Activated CD4-positive, alpha-beta T cell treated with anti-CD3 and anti-CD28 coated beads for 36 hours (primary cell): Measurements from ENCODE around the gene STXBP1. TPM values are rescaled to one million over a fixed set of nuclear protein-coding genes. Genes with fewer than 3 reads are reported as not detected.
A peak's percentile ranks its signal among the peaks of the same experiment; 100 is the strongest.
"Not testable (repeated sequence)": the region's sequence is repeated elsewhere in the genome, so short reads cannot be mapped to it uniquely, and the experiment has no call there.

Experiments
- ATAC-seq: fragments of 200-7000 bp; cut with Tn5 transposase; one replicate; pipeline ENCODE4 v1.10.0; 2021; ENCODE audit warnings: mild to moderate bottlenecking, moderate library complexity
- CTCF ChIA-PET: fragments of 350-600 bp; sonication (Branson Sonifier 250); formaldehyde crosslinking; loops from one replicate; lab custom pipeline; 2021; ENCODE audit warnings: antibody characterized with exemption; lab: Charles Lee
- POLR2A ChIA-PET: fragments of 350-600 bp; sonication (Branson Sonifier 250); formaldehyde crosslinking; loops from one replicate; lab custom pipeline; 2021; ENCODE audit warnings: antibody characterized with exemption, inconsistent platforms; lab: Charles Lee
- DNase-seq: peaks from one replicate; pipeline ENCODE4 v3.0.0-alpha.2; 2020
- H3K27ac Mint-ChIP-seq: one replicate; pipeline ENCODE4 v1.8.0; 2021; ENCODE audit warnings: mixed read lengths
- H3K27me3 Mint-ChIP-seq: one replicate; pipeline ENCODE4 v1.8.0; 2021; ENCODE audit warnings: mixed read lengths
- H3K36me3 Mint-ChIP-seq: one replicate; pipeline ENCODE4 v1.8.0; 2021; ENCODE audit warnings: low read depth, mixed read lengths
- H3K4me1 Mint-ChIP-seq: one replicate; pipeline ENCODE4 v1.8.0; 2021; ENCODE audit warnings: mixed read lengths
- H3K4me3 Mint-ChIP-seq: one replicate; pipeline ENCODE4 v1.8.0; 2021; ENCODE audit warnings: mild to moderate bottlenecking, moderate library complexity, mixed read lengths
- H3K9me3 Mint-ChIP-seq: one replicate; pipeline ENCODE4 v1.8.0; 2021; ENCODE audit warnings: low read depth, mixed read lengths
- intact Hi-C, 2 experiments: fragments of 100-400 bp; cut with DNase I in 1 of 2; cut with micrococcal nuclease in 1 of 2; formaldehyde crosslinking; loops; one replicate each; pipeline versions ENCODE4 v1.14.2 to v1.15.1; 2022 to 2024; cut with DNase I, micrococcal nuclease
- total RNA-seq, 2 experiments: library from RNA; stranded (reverse); gene quantifications; one replicate each; pipeline ENCODE4 v1.2.3, GENCODE V29; 2021

The STXBP1 gene
- total RNA-seq, 2 experiments from 2014 or later = 15.9 to 18.1 TPM

DNA sequence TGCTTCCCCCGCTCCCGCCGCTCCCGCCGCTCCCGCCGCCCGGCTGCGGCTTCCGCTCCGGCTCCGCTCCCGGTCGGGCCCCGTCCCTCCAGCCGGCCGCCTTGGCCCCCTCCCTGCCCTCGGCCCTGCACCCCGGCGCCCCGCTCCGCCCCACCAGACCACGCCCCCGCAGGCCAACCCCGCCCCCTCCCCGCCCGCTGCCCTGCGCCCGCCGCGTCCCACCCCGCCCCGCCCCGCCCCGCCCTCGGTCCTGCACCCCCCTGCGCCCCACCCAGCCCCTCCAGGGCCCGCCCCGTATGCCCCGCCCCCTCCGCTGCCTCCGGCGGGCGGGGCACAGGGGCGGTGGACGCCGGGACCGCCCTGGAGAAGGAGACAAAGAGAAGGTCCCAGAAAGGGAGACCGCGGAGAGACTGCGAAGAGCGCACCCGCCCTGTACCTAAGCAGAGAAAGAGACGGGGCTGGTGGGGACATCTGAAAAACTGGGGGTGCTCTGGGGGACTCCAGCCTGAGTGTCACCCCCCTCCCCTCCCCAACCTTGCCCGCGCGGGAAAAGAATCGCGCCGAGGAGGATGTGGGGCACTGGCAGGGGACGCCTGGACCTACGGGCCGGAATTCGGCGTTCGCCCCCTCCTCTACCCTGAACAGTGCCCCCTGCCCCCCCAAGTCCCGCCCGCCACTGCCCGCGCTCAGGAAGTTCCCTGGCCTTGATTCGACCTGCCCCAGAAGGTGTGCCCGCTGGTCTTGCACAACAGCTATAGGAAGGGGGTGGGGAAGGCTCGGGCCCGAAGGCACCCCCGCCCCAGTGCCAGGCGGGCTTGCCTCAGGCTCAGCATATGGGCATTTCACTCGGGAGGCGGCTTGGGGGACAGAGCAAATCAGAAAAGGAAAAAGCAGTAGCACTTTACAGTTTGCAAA is 42.8 kb upstream of the STXBP1 start:
- POLR2A ChIA-PET = interaction anchor here (1.0 kb wide), 1 partner anchor 10 kb away, joined by 3 read pairs; no protein-coding TSS in a partner anchor
- CTCF ChIA-PET = interaction anchor here (0.6 kb wide), 1 partner anchor 27 kb away, joined by 3 read pairs; no protein-coding TSS in a partner anchor
- H3K36me3 Mint-ChIP-seq = no peaks in the 10 kb centered on the region
- DNase-seq (peak; percentile 88), ATAC-seq (peak; percentile 85)
- peaks cover 26% of the 10 kb centered on the region for H3K4me1 Mint-ChIP-seq
- peak overlapping the region; percentile 38 for H3K27ac Mint-ChIP-seq
- no peaks in the 10 kb centered on the region for H3K9me3 Mint-ChIP-seq
- no peaks in the 10 kb centered on the region for H3K27me3 Mint-ChIP-seq
- H3K4me3 Mint-ChIP-seq = peak overlapping the region; percentile 71
- intact Hi-C loops = loop anchor here in 1 of 2 experiments (1.0 to 2.0 kb wide), 10 partner anchors 39 to 682 kb away; partner anchors contain the start of genes LRSAM1, PTRH1, RPL12 and SLC25A25

DNA sequence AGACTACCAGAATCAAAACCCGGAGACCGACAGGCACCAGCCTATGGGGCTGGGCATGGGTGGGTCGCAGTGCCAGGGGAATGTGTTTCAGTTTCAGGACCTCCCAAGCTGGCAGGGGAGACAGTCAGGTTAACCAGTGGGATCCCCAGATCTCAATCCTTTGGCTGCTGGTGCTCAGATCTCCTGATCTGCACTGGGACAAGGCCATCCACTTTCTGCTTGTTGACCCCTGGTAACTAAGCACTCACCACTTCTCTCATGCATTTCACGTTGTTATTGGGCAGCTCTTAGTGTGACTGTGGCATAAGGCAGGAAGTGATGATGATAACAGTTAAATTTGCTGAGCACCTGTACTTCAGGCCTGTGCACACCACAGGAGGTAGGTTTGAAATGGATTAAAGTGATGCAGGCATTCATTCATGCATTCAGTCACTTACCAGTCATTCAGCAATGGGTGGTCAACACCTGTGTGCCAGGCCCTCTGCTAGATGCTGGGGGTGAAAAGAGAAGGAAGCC is 42.1 kb upstream of the STXBP1 start:
- no peaks in the 10 kb centered on the region for H3K9me3 Mint-ChIP-seq
- peaks cover 32% of the 10 kb centered on the region for H3K4me1 Mint-ChIP-seq
- ATAC-seq (peak; percentile 66), DNase-seq (peak; percentile 34)
- no peaks in the 10 kb centered on the region for H3K36me3 Mint-ChIP-seq
- POLR2A ChIA-PET = no interaction called here
- H3K4me3 Mint-ChIP-seq = peak overlapping the region; percentile 71
- intact Hi-C loops = loop anchor here in 1 of 2 experiments (1.0 to 2.0 kb wide), 10 partner anchors 38 to 681 kb away; partner anchors contain the start of genes LRSAM1, PTRH1, RPL12 and SLC25A25
- H3K27me3 Mint-ChIP-seq = no peaks in the 10 kb centered on the region
- H3K27ac Mint-ChIP-seq = peak overlapping the region; percentile 38
- CTCF ChIA-PET = interaction anchor here (1.7 kb wide), 1 partner anchor 165 kb away, joined by 4 read pairs; the partner anchor contains the start of gene TOR2A

DNA sequence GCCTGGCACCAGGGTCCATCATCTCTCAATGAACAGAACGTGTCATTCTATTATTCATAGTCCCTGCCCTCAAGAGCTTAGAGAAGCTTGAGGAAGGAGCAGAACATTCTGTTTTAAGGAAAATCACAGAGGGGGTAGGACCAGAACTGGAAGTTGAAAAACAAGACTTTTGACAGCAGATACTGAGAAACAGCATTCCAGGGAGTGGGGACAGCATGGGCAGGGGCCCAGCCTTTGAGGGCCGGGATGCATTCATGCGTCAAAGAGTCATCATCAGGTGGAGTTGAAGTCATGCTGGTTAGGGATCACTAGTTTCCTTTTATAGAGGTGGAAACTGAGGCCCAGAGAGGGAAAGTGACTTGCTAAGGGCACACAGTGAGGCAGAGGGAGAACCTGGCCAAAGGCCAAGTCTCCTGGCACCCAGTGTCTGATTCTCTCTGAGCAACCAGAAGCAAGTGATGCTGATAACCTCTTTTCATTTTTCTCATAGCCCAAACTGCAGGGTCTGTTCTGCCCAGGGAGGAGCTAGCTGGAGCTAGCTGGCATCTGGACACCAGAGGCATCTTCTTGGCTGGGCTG is 41.5 kb upstream of the STXBP1 start:
- H3K36me3 Mint-ChIP-seq = no peaks in the 10 kb centered on the region
- ATAC-seq (no peak), DNase-seq (no peak)
- H3K9me3 Mint-ChIP-seq = no peaks in the 10 kb centered on the region
- intact Hi-C loops = no loop called here
- H3K4me3 Mint-ChIP-seq = no peak overlapping the region
- ChIA-PET CTCF (interaction anchor here (1.7 kb wide), 1 partner anchor 164 kb away, joined by 4 read pairs; the partner anchor contains the start of gene TOR2A), POLR2A (no interaction called here)
- no peaks in the 10 kb centered on the region for H3K27me3 Mint-ChIP-seq
- peak overlapping the region; percentile 15 for H3K27ac Mint-ChIP-seq
- peaks cover 32% of the 10 kb centered on the region for H3K4me1 Mint-ChIP-seq

DNA sequence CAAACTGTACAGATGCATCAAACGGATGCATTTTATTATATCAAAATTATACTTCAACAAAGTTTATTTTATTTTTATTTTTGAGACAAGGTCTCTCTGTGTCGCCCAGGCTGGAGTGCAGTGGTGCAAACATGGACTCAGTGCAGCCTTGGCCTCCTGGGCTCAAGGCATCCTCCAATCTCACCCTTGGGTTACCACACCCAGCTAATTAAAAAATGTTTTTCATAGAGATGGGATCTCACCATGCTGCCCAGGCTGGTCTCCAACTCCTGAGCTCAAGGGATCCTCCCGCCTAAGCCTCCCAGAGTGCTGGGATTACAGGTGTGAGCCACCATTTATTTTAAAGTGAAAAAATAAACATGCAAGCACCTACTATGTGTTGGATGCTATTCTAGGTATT is 40.1 kb upstream of the STXBP1 start:
- intact Hi-C loops = no loop called here
- DNase-seq (no peak), ATAC-seq (no peak)
- POLR2A ChIA-PET = interaction anchor here (0.7 kb wide), 1 partner anchor 101 kb away, joined by 8 read pairs; no protein-coding TSS in a partner anchor
- Mint-ChIP-seq H3K27me3 (peaks cover 5% of the 10 kb centered on the region), H3K4me1 (peaks cover 35% of the 10 kb centered on the region), H3K27ac (no peak overlapping the region), H3K9me3 (no peaks in the 10 kb centered on the region), H3K4me3 (no peak overlapping the region), H3K36me3 (no peaks in the 10 kb centered on the region)
- CTCF ChIA-PET = interaction anchor here (1.1 to 1.7 kb wide), 2 partner anchors 13 to 163 kb away, joined by 3 to 4 read pairs; partner anchors contain the start of gene TOR2A

DNA sequence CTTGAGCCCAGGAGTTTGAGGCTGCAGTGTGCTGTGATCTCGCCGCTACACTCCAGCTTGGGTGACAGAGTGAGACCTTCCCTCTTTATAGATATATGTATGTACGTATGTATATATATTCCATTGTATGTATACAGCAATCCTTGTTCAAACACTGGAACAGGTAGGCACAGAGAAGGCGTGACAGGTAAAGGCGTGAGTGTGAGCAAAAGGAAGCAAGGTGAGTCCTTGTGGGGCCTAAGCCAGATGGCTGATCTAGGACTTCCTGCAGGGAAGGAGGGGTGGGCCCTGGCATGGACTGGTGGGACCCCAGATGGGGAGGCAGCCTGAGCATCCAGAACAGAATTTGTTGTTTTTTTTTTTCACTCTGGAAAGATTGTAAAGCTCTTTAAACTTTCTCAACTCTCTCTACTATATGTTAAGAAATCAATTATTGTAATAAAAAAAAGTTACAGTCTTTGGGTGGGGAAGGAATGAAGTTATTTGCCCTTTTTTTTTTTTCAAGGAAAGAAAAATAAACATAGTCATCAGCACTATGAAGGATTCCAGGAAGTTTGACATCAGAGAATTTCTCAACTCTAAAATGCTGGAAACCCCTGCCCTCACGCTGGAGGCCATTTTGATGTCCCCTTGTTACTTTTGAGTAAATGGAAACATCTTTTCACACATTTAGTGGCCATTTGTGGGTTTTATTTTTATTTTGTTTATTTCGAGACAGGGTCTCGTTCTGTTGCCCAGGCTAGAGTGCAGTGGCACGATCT is 38.9 kb upstream of the STXBP1 start:
- ATAC-seq (no peak), DNase-seq (no peak)
- ChIA-PET CTCF (interaction anchor here (0.7 to 1.1 kb wide), 2 partner anchors 12 to 868 kb away, joined by 3 read pairs; no protein-coding TSS in a partner anchor), POLR2A (interaction anchor here (0.6 kb wide), 1 partner anchor 242 kb away, joined by 8 read pairs; no protein-coding TSS in a partner anchor)
- Mint-ChIP-seq H3K27me3 (peaks cover 5% of the 10 kb centered on the region), H3K9me3 (no peaks in the 10 kb centered on the region), H3K27ac (peak overlapping the region; percentile 29), H3K4me3 (no peak overlapping the region), H3K36me3 (no peaks in the 10 kb centered on the region), H3K4me1 (peaks cover 32% of the 10 kb centered on the region)
- intact Hi-C loops = no loop called here

DNA sequence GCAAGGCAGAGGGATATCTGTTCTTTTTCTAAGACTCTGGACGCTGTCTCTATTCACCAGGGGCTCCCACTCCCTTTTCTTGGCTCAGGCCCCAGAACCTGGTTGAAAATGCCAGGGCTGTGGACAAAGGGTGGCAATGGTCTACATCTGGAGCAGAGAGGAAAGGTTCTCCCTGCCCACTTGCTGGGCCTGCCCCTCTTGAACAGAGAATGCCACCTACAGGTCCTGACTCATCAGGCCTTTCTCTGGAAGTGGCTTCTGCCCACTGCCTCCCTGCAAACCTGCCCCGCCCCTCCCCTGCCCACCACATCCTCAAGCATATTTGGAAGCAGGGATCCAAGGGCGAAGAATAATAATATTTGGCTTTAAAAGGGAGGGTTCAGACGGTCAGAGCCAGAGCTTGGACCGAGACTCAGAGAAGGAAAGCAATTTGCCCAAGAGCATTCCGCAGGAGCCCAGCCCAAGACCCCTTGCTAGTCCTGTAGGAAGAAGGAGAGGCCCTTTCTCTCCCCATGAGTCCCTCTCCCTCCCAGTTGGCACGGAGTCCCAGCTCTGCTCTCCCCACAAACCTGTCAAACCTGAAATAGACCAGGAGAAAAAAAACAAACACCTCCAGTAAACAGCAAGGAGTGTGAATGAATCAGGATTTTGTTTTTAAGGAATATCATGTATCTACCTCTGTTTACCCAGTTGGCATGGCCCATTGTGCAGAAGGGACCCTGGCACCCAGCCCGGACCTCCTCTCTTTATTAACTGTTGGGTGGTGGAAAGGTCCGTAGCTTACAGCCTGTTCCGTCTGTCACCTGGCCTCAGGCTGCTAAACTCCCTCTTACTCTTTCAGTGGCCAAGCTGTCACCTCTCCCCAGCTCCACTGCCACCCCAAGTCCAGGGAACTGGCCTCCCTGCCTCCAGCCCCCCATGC is 37.7 kb upstream of the STXBP1 start:
- intact Hi-C loops = no loop called here
- ChIA-PET CTCF (no interaction called here), POLR2A (no interaction called here)
- ATAC-seq (no peak), DNase-seq (peak; percentile 70)
- Mint-ChIP-seq H3K27ac (peak overlapping the region; percentile 13), H3K4me3 (no peak overlapping the region), H3K36me3 (no peaks in the 10 kb centered on the region), H3K9me3 (no peaks in the 10 kb centered on the region), H3K27me3 (peaks cover 5% of the 10 kb centered on the region), H3K4me1 (peaks cover 42% of the 10 kb centered on the region)

DNA sequence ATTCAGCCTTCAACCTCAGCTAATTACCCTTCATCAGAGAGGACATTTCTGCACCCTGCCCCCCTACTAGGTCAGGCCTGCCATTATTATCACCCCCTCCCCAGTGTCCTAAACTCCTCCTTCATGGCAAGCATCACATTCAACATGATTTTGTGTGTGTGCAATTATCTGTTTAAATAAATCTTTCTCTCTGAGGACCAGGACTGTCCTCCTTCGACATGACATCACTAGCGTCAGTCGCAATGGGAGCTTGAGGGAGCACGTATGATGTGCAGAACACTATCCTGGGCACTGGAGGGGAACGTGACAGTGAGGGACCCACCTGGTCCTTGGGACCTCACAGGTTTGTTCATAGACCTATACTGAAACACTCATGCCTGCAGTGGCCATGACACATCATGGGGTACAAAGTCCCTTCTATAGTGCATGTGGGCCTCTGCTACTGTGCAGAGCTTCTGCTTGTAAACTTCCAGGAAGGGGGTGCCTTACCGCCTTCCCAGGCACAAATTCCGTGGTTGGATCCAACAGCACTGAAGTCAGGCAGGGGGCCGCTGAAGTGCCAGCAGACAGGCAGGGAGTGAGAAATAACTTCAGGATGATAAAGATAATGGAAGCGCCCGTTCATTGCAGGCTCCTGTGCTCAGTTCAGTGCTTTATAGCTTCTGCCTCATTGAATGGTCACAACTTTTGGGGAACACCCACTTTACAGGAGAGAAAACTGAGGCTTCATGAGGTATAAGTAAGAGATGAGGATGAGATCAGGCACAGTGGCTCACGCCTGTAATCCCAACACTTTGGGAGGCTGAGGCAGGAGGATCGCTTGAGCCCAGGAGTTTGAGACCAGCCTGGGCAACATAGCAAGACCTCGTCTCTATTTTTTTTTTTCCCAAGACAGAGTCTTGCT is 36.0 kb upstream of the STXBP1 start:
- H3K4me1 Mint-ChIP-seq = peaks cover 37% of the 10 kb centered on the region
- ChIA-PET POLR2A (no interaction called here), CTCF (interaction anchor here (0.6 to 0.8 kb wide), 2 partner anchors 11 to 52 kb away, joined by 3 to 7 read pairs; no protein-coding TSS in a partner anchor)
- ATAC-seq (no peak), DNase-seq (no peak)
- H3K4me3 Mint-ChIP-seq = no peak overlapping the region
- peaks cover 5% of the 10 kb centered on the region for H3K27me3 Mint-ChIP-seq
- no peaks in the 10 kb centered on the region for H3K9me3 Mint-ChIP-seq
- no peak overlapping the region for H3K27ac Mint-ChIP-seq
- H3K36me3 Mint-ChIP-seq = no peaks in the 10 kb centered on the region
- intact Hi-C loops = no loop called here

DNA sequence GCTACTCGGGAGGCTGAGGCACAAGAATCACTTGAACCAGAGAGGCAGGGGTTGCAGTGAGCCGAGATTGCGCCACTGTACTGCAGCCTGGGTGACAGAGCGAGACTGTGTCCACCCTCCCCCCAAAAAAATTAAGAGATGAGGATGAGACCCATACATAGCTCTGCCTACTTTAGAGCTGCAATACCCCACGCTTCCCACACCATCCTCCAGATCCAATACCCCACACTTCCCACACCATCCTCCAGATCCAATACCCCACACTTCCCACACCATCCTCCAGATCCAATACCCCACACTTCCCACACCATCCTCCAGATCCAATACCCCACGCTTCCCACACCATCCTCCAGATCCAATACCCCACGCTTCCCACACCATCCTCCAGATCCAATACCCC is 34.9 kb upstream of the STXBP1 start:
- H3K9me3 Mint-ChIP-seq, intact Hi-C loops, H3K4me3 Mint-ChIP-seq, H3K27me3 Mint-ChIP-seq, H3K27ac Mint-ChIP-seq, DNase-seq, POLR2A ChIA-PET, H3K36me3 Mint-ChIP-seq, ATAC-seq: not testable (repeated sequence)
- H3K4me1 Mint-ChIP-seq = peaks cover 37% of the 10 kb centered on the region
- CTCF ChIA-PET = interaction anchor here (0.6 kb wide), 1 partner anchor 38 kb away, joined by 4 read pairs; no protein-coding TSS in a partner anchor

DNA sequence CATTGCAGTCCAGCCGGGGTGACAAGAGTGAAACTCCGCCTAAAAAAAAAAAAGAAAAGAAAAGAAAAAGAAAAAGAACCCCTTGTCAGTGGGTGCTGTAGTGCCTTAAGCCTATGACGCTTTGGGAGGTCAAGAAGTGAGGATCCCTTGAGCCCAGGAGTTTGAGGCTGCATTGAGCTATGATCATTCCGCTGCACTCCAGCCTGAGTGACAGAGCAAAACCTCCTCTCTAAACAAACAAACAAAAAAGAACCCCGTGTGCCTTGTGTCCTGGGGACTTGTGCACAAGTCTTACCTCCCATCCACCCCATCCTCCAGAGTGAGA is 33.5 kb upstream of the STXBP1 start:
- H3K4me3 Mint-ChIP-seq = peak overlapping the region; percentile 66
- H3K27ac Mint-ChIP-seq = peak overlapping the region; percentile 78
- DNase-seq (no peak), ATAC-seq (peak; percentile 2)
- POLR2A ChIA-PET = interaction anchor here (0.6 to 1.0 kb wide), 2 partner anchors 10 to 210 kb away, joined by 3 to 4 read pairs; a partner anchor contains a TSS
- H3K27me3 Mint-ChIP-seq = peaks cover 7% of the 10 kb centered on the region
- CTCF ChIA-PET = interaction anchor here (0.5 to 1.6 kb wide), 6 partner anchors 11 to 365 kb away, joined by 3 to 6 read pairs (median 3); partner anchors contain the start of gene TOR2A
- H3K9me3 Mint-ChIP-seq = no peaks in the 10 kb centered on the region
- H3K4me1 Mint-ChIP-seq = peaks cover 32% of the 10 kb centered on the region
- intact Hi-C loops = no loop called here
- H3K36me3 Mint-ChIP-seq = peaks cover under 1% of the 10 kb centered on the region
